Measurements from ENCODE around the gene CASP10.
"Not testable (repeated sequence)": the region's sequence is repeated elsewhere in the genome, so short reads cannot be mapped to it uniquely, and the experiment has no call there.

Gene CASP10

GRCh38 chr2:201182650-201183364 lies at the start of gene CASP10:
TSS of gene CASP10 (plus strand) at chr2:201183141. CDS start at chr2:201185778, 2,637 bp downstream.
- peak within 1 kb of the TSS; percentile 39 for H3K4me3 ChIP-seq (ENCODE audit: low read length)
- peak; percentile 39 for DNase-seq (ENCODE audit: low read depth)
- peak; percentile 38 for TF ChIP-seq CTCF (conservative IDR thresholded peaks at IDR 0.05; ENCODE audit: low read length)

GRCh38 chr2:201135386-201135785 lies 47.6 kb upstream of the CASP10 start:
- no peak for DNase-seq (ENCODE audit: low read depth)
- H3K4me3 ChIP-seq (ENCODE audit: low read length), result no peak overlapping the region
- no peak for TF ChIP-seq CTCF (conservative IDR thresholded peaks at IDR 0.05; ENCODE audit: low read length)

- H3K4me3 ChIP-seq (ENCODE audit: low read length), result no peak overlapping the region
- DNase-seq (ENCODE audit: low read depth), result no peak
- TF ChIP-seq CTCF (conservative IDR thresholded peaks at IDR 0.05; ENCODE audit: low read length), result no peak
Observed at GRCh38 chr2:201136889-201137321, 46.0 kb upstream of the CASP10 start.

- TF ChIP-seq CTCF (conservative IDR thresholded peaks at IDR 0.05; ENCODE audit: low read length), result no peak
- H3K4me3 ChIP-seq (ENCODE audit: low read length), result no peak overlapping the region
- DNase-seq (ENCODE audit: low read depth), result no peak
Observed at GRCh38 chr2:201137505-201138400, 45.2 kb upstream of the CASP10 start.

- H3K4me3 ChIP-seq (ENCODE audit: low read length), result no peak overlapping the region
- no peak for TF ChIP-seq CTCF (conservative IDR thresholded peaks at IDR 0.05; ENCODE audit: low read length)
- DNase-seq (ENCODE audit: low read depth), result no peak
Observed at GRCh38 chr2:201138401-201138970, 44.5 kb upstream of the CASP10 start.

- DNase-seq (ENCODE audit: low read depth); H3K4me3 ChIP-seq (ENCODE audit: low read length): not testable (repeated sequence)
Observed at GRCh38 chr2:201138986-201139781, 43.8 kb upstream of the CASP10 start.
